CD8-positive, alpha-beta memory T cell (primary cell): ENCODE results near the gene TRMU. TPM values are rescaled to one million over a fixed set of nuclear protein-coding genes. Genes with fewer than 3 reads are reported as not detected.

Experiments used
- CTCF ChIA-PET: fragments of 350-600 bp; sonication (Branson Sonifier 250); formaldehyde crosslinking; loops from one replicate; lab custom pipeline; 2021; ENCODE audit warnings: antibody characterized with exemption; lab: Charles Lee
- POLR2A ChIA-PET: fragments of 350-600 bp; sonication (Branson Sonifier 250); formaldehyde crosslinking; loops from one replicate; lab custom pipeline; 2021; ENCODE audit warnings: antibody characterized with exemption; lab: Charles Lee
- DNase-seq, 5 donors: peaks; one replicate each; pipeline versions ENCODE4 v3.0.0 to v3.0.0-alpha.2; 2020 to 2022; ENCODE audit warnings: mixed read lengths in 1 of 5
- H3K27ac ChIP-seq: one replicate; pipeline ENCODE4 v1.7.0; 2013; ENCODE audit warnings: low read depth, mild to moderate bottlenecking, low read length, moderate library complexity
- H3K27me3 ChIP-seq: 2 replicates; pipeline ENCODE4 v1.7.0; 2013; ENCODE audit warnings: low read length, mild to moderate bottlenecking; ENCODE audit not compliant: insufficient read depth, poor library complexity, severe bottlenecking
- H3K36me3 ChIP-seq: 2 replicates; pipeline ENCODE4 v1.7.0; 2013; ENCODE audit warnings: mild to moderate bottlenecking, low read length, moderate library complexity; ENCODE audit not compliant: insufficient read depth
- H3K4me1 ChIP-seq: 2 replicates; pipeline ENCODE4 v1.7.0; 2013; ENCODE audit warnings: mild to moderate bottlenecking, low read length, moderate library complexity; ENCODE audit not compliant: insufficient read depth
- H3K4me3 ChIP-seq: 2 replicates; pipeline ENCODE4 v1.7.0; 2013; ENCODE audit warnings: mild to moderate bottlenecking, low read length
- H3K9me3 ChIP-seq: 2 replicates; pipeline ENCODE4 v1.7.0; 2013; ENCODE audit warnings: mild to moderate bottlenecking, low read length
- H3K27ac Mint-ChIP-seq, 8 donors: one replicate each; pipeline ENCODE4 v1.8.0; 2020 to 2021; ENCODE audit warnings: mixed read lengths in 8 of 8, mild to moderate bottlenecking in 6 of 8, inconsistent platforms in 3 of 8, moderate library complexity in 3 of 8
- H3K27me3 Mint-ChIP-seq, 2 donors: one replicate each; pipeline ENCODE4 v1.8.0; 2020 to 2021; ENCODE audit warnings: mixed read lengths in 2 of 2, mild to moderate bottlenecking in 1 of 2, moderate library complexity in 1 of 2
- H3K36me3 Mint-ChIP-seq, 3 donors: one replicate each; pipeline ENCODE4 v1.8.0; 2020 to 2021; ENCODE audit warnings: mixed read lengths in 3 of 3, inconsistent platforms in 1 of 3, mild to moderate bottlenecking in 1 of 3
- H3K4me1 Mint-ChIP-seq, 3 donors: one replicate each; pipeline ENCODE4 v1.8.0; 2020 to 2021; ENCODE audit warnings: mixed read lengths in 3 of 3, inconsistent platforms in 1 of 3, mild to moderate bottlenecking in 1 of 3
- H3K4me3 Mint-ChIP-seq, 7 donors: one replicate each; pipeline ENCODE4 v1.8.0; 2020 to 2021; ENCODE audit warnings: mixed read lengths in 7 of 7, mild to moderate bottlenecking in 6 of 7, moderate library complexity in 4 of 7, inconsistent platforms in 2 of 7
- H3K9me3 Mint-ChIP-seq, 5 donors: one replicate each; pipeline ENCODE4 v1.8.0; 2020 to 2022; ENCODE audit warnings: mixed read lengths in 5 of 5, mild to moderate bottlenecking in 3 of 5, moderate library complexity in 2 of 5, inconsistent platforms in 1 of 5
- polyA plus RNA-seq: library from polyadenylated mRNA; unstranded; fragments of 300-500 nt; fragmentation: Illumina TruSeq; gene quantifications from one replicate; pipeline ENCODE4 v1.2.3, GENCODE V29; 2021
- total RNA-seq, 2 experiments: library from RNA; stranded (reverse); gene quantifications; one replicate each; pipeline ENCODE4 v1.2.3, GENCODE V29; 2021

TRMU gene
- total and polyA plus RNA-seq, 3 experiments from 2014 or later: 13.3 to 69.5 (median 68.9) TPM

DNA sequence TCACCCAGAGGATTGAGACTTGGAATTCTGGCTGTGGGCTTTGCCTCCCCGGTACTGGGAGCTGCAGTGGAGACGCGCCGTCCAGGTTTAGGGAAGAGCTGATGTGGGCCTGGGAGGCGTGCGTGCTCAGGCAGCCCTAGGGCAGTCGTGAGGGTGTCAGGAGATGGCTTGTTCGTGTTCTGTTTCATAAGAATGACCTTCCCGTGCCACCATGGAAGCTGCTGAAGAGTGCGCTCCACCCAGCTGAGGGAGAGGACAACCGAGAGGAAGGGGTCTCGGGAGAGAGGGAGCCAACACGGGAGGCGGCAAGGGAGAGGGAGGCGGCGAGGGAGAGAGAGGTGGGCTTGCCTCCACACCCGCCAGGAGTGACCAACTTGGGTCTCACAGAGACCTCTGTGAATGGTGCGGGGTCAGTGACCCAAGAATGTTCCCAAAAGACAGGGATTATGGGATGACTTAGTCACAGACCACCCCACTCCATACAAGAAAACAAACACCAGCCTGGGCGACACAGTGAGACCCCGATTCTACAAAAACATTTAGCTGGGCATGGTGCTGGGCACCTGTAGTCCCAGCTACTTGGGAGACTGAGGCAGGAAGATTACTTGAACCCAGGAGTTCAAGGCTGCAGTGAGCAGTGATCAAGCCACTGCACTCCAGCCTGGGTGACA, 14.7 kb upstream of the TRMU start:
- H3K27me3 ChIP-seq: no peaks in the 10 kb centered on the region
- H3K27me3 Mint-ChIP-seq: peaks cover 0 to 1% of the 10 kb centered on the region in 2 donors
- no peaks in the 10 kb centered on the region for H3K9me3 ChIP-seq
- POLR2A ChIA-PET: no interaction called here
- no peaks in the 10 kb centered on the region for H3K36me3 Mint-ChIP-seq
- no peak for DNase-seq
- CTCF ChIA-PET: interaction anchor here (0.7 to 4.2 kb wide), 2 partner anchors 9 to 199 kb away, joined by 3 to 18 read pairs; no protein-coding TSS in a partner anchor
- no peak overlapping the region for H3K27ac ChIP-seq
- no peaks in the 10 kb centered on the region for H3K4me1 Mint-ChIP-seq
- no peaks in the 10 kb centered on the region for H3K36me3 ChIP-seq
- no peaks in the 10 kb centered on the region for H3K4me1 ChIP-seq
- no peaks in the 10 kb centered on the region for H3K9me3 Mint-ChIP-seq
- H3K4me3 Mint-ChIP-seq: no peak overlapping the region
- H3K27ac Mint-ChIP-seq: peak overlapping the region in 2 of 8 donors; percentile 70 to 91
- no peak overlapping the region for H3K4me3 ChIP-seq

DNA sequence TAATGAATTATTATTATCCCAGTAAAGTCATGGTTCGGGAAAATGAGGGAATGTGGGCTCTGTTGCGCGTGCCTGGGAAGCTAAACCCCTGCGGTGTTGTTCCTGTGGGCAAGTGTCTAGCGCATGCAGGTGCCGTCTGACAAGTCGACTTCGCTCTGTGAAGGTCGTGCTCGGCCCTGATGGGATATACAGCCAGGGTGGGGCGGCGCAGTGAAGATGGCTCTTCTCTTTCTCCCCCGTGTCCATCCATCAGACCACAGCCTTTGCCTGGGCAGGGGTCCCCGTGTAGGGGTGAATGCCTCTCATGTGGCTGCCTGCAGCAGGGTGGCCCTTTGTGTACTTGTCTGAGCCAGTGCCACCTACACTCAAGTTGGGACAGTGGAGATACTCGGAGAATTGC, 12.8 kb upstream of the TRMU start:
- Mint-ChIP-seq H3K36me3 (no peaks in the 10 kb centered on the region), H3K4me3 (no peak overlapping the region), H3K27ac (no peak overlapping the region), H3K4me1 (no peaks in the 10 kb centered on the region), H3K27me3 (peaks cover 0 to 1% of the 10 kb centered on the region in 2 donors), H3K9me3 (no peaks in the 10 kb centered on the region)
- ChIA-PET CTCF (interaction anchor here (1.4 kb wide), 1 partner anchor 201 kb away, joined by 5 read pairs; no protein-coding TSS in a partner anchor), POLR2A (no interaction called here)
- peak in 1 of 5 donors; percentile 45 for DNase-seq
- H3K36me3 ChIP-seq: no peaks in the 10 kb centered on the region
- H3K27ac ChIP-seq: no peak overlapping the region
- H3K4me3 ChIP-seq: no peak overlapping the region
- H3K9me3 ChIP-seq: no peaks in the 10 kb centered on the region
- no peaks in the 10 kb centered on the region for H3K4me1 ChIP-seq
- H3K27me3 ChIP-seq: no peaks in the 10 kb centered on the region

DNA sequence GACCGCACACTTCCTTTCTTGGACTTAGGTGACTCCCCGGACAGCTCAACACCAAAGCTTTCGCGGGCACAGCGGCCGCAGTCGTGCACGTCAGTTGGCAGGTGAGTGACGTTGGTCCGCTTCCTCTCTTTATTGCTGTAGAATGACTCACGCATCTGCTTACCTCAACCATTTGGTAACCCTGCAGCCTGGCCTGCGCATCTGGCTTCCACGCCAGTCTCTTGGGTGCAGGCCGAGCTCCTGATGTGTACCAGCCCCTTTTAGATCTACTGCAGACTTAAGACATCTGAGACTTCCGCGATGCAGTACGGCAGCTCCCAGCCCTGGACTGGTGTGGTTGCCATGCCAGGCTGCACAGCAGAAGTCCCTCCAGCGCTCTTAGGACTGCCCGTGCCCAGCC, 12.4 kb upstream of the TRMU start:
- H3K27ac Mint-ChIP-seq: no peak overlapping the region
- no peaks in the 10 kb centered on the region for H3K27me3 ChIP-seq
- CTCF ChIA-PET: interaction anchor here (1.4 kb wide), 1 partner anchor 201 kb away, joined by 5 read pairs; no protein-coding TSS in a partner anchor
- no peaks in the 10 kb centered on the region for H3K36me3 Mint-ChIP-seq
- H3K36me3 ChIP-seq: no peaks in the 10 kb centered on the region
- no peaks in the 10 kb centered on the region for H3K9me3 ChIP-seq
- no peak overlapping the region for H3K4me3 Mint-ChIP-seq
- POLR2A ChIA-PET: no interaction called here
- no peaks in the 10 kb centered on the region for H3K9me3 Mint-ChIP-seq
- no peaks in the 10 kb centered on the region for H3K4me1 ChIP-seq
- H3K4me3 ChIP-seq: no peak overlapping the region
- no peak overlapping the region for H3K27ac ChIP-seq
- H3K27me3 Mint-ChIP-seq: peaks cover 0 to 1% of the 10 kb centered on the region in 2 donors
- DNase-seq: peak in 1 of 5 donors; percentile 21
- H3K4me1 Mint-ChIP-seq: no peaks in the 10 kb centered on the region

DNA sequence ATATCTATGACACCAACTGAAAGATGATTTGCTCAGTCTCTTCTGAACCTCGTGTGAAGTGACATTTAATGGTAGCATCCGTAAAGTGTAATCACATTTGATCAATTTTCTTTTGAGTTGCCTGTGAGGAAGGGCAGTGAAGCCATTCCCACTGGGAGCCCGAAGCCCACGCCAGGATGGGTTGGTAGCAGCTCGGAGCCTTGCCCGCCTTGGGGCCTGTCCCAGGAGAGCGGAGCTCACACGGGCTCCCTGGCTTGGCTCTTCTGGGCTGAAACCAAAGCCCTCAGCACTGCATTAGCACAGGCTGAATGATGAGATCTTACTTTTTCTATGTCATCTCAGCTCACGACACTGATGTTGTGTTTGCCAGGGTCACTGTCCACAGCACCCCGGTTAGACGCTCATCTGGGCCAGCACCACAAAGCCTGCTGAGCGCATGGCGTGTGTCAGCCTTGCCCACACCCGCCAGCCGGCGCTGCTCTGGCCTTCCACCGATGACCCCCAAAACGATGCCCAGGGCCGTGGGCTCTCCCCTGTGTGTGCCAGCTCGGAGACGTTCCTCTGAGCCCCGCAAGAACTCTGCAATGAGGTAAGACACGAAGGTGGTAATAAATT, 9.3 kb upstream of the TRMU start:
- no peaks in the 10 kb centered on the region for H3K9me3 Mint-ChIP-seq
- H3K4me1 Mint-ChIP-seq: no peaks in the 10 kb centered on the region
- CTCF ChIA-PET: interaction anchor here (1.7 kb wide), 1 partner anchor 204 kb away, joined by 6 read pairs; no protein-coding TSS in a partner anchor
- Histone ChIP-seq H3K27ac (no peak overlapping the region), H3K4me3 (no peak overlapping the region), H3K27me3 (no peaks in the 10 kb centered on the region), H3K36me3 (no peaks in the 10 kb centered on the region), H3K4me1 (no peaks in the 10 kb centered on the region), H3K9me3 (no peaks in the 10 kb centered on the region)
- POLR2A ChIA-PET: no interaction called here
- H3K27me3 Mint-ChIP-seq: no peaks in the 10 kb centered on the region
- H3K36me3 Mint-ChIP-seq: no peaks in the 10 kb centered on the region
- peak in 1 of 5 donors; percentile 13 for DNase-seq
- no peak overlapping the region for H3K27ac Mint-ChIP-seq
- H3K4me3 Mint-ChIP-seq: no peak overlapping the region

DNA sequence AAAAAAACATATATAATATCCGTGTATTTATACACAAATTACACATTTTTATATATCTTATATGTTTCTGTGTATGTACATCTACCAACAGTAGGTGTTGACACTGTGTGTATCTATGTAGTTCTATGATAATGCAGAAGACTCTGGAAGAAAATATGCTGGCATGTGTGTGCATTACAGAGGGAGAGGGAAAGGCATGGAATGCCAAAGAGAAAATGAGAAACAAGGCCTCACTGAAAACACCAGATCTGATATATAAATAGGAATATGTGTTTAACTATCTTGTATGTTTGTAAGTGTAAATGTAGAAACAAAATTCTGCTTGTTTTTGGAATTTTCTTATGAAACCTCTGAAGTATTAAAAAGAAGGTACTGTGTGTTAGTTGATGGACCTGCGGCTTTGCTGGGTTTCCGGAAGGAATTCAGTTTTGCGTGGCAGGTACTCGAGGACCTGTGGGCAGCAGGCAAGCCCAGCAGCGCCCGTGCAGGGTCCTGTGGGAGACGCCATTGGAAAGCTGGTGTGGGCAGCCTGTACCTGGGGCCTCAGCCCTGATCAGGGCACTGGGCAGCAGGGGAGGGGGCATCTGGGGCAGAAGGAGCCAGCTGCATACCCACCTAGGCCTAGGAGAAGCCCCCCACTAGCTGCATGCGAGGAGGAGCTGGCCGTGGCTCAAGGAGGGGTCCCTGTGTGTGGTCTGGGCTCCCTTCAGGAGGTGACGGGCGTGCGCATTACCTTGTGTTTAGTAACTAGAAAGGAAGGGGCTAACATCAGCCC, 7.6 kb upstream of the TRMU start:
- CTCF ChIA-PET: no interaction called here
- Histone ChIP-seq H3K4me1 (no peaks in the 10 kb centered on the region), H3K27me3 (no peaks in the 10 kb centered on the region), H3K4me3 (no peak overlapping the region), H3K27ac (no peak overlapping the region), H3K9me3 (no peaks in the 10 kb centered on the region), H3K36me3 (no peaks in the 10 kb centered on the region)
- Mint-ChIP-seq H3K27me3 (no peaks in the 10 kb centered on the region), H3K4me1 (no peaks in the 10 kb centered on the region), H3K27ac (no peak overlapping the region), H3K9me3 (no peaks in the 10 kb centered on the region), H3K4me3 (no peak overlapping the region), H3K36me3 (no peaks in the 10 kb centered on the region)
- DNase-seq: peak in 1 of 5 donors; percentile 26
- POLR2A ChIA-PET: no interaction called here

DNA sequence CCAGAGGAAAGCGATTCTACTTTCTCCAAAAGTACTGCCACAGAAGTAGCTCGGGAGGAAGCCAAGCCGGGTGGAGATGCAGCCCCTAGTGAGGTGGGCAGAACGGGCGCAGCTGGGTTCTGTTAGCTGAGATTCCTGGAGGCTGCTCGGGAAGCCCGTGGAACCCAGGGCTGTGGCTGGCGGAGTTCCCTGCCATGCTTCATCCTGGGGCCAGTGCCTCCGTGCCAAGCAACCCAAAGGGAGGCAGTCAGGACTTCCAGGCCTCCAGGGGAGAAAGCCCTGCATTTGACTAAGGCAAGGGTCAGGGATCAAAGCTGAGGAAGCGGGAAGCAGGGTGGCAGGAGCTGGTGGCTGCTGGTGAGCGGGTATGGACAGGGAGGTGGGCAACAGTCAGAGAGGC, 6.7 kb upstream of the TRMU start:
- peak in 1 of 5 donors; percentile 19 for DNase-seq
- no peaks in the 10 kb centered on the region for H3K4me1 Mint-ChIP-seq
- no peaks in the 10 kb centered on the region for H3K36me3 Mint-ChIP-seq
- ChIA-PET CTCF (interaction anchor here (0.6 kb wide), 1 partner anchor 134 kb away, joined by 3 read pairs; no protein-coding TSS in a partner anchor), POLR2A (no interaction called here)
- Histone ChIP-seq H3K36me3 (no peaks in the 10 kb centered on the region), H3K27ac (no peak overlapping the region), H3K9me3 (no peaks in the 10 kb centered on the region), H3K27me3 (no peaks in the 10 kb centered on the region), H3K4me1 (no peaks in the 10 kb centered on the region), H3K4me3 (no peak overlapping the region)
- no peak overlapping the region for H3K27ac Mint-ChIP-seq
- no peaks in the 10 kb centered on the region for H3K9me3 Mint-ChIP-seq
- H3K4me3 Mint-ChIP-seq: no peak overlapping the region
- no peaks in the 10 kb centered on the region for H3K27me3 Mint-ChIP-seq

DNA sequence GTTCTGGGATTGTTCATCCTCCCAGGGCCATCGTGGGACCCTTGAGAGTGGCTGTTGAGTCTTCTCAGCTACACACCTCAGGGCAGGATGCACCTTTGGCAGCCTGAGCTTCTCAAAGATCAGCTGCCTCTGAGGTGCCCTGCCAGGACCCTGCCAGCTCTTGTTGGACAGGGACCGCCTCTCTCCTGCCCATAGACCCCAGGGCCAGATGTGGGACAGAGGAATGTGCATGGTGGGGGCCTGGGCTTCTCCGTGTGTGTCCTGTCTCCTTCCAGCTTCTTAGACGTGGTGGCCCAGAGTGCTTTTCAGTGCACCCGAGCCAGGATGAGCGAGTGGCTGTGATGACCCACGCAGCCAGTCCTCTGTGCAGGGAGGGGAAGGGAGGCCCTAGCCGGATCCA, 5.9 kb upstream of the TRMU start:
- no peaks in the 10 kb centered on the region for H3K36me3 ChIP-seq
- H3K4me3 Mint-ChIP-seq: no peak overlapping the region

DNA sequence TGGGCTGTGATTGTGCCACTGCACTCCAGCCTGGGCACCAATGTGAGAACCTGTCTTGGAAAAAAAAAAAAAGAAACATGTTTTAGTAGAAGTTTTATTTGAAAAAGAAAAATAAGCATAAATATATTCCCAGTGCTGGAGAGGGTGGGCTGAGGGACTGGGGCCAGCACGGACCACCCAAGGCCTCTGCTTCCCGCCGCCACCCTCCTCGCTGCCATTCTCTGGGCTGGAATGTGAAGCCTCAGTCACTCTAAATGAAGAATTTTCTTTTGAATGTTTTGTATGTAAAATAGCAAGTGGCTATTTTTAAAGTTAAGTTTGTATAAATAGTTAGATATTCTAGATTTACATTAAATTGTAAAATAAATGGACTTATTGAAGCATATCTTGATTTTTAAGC, 5.1 kb upstream of the TRMU start:
- H3K9me3 Mint-ChIP-seq: no peaks in the 10 kb centered on the region
- Histone ChIP-seq H3K27ac (no peak overlapping the region), H3K27me3 (no peaks in the 10 kb centered on the region), H3K36me3 (no peaks in the 10 kb centered on the region), H3K4me1 (no peaks in the 10 kb centered on the region), H3K9me3 (no peaks in the 10 kb centered on the region), H3K4me3 (no peak overlapping the region)
- no peak overlapping the region for H3K4me3 Mint-ChIP-seq
- DNase-seq: no peak
- no peak overlapping the region for H3K27ac Mint-ChIP-seq
- ChIA-PET CTCF (no interaction called here), POLR2A (no interaction called here)
- H3K36me3 Mint-ChIP-seq: peaks cover 0 to 3% (median 0%) of the 10 kb centered on the region in 3 donors
- no peaks in the 10 kb centered on the region for H3K27me3 Mint-ChIP-seq
- peaks cover 2 to 11% (median 9%) of the 10 kb centered on the region in 3 donors for H3K4me1 Mint-ChIP-seq

More for the DNA sequence above, 5.9 kb upstream of the TRMU start:
- no peaks in the 10 kb centered on the region for H3K27me3 Mint-ChIP-seq
- Histone ChIP-seq H3K4me1 (no peaks in the 10 kb centered on the region), H3K9me3 (no peaks in the 10 kb centered on the region), H3K27ac (no peak overlapping the region), H3K27me3 (no peaks in the 10 kb centered on the region), H3K4me3 (no peak overlapping the region)
- H3K4me1 Mint-ChIP-seq: peaks cover 0 to 4% (median 4%) of the 10 kb centered on the region in 3 donors
- POLR2A ChIA-PET: no interaction called here
- CTCF ChIA-PET: no interaction called here
- H3K9me3 Mint-ChIP-seq: no peaks in the 10 kb centered on the region
- H3K27ac Mint-ChIP-seq: peak overlapping the region in 1 of 8 donors; percentile 38
- no peaks in the 10 kb centered on the region for H3K36me3 Mint-ChIP-seq
- DNase-seq: no peak
